OCI-LY7 (cell line): ENCODE data around the gene ZNF554. TPM values are rescaled to one million over a fixed set of nuclear protein-coding genes. Genes with fewer than 3 reads are reported as not detected.
A peak's percentile ranks its signal among the peaks of the same experiment; 100 is the strongest.

Experiments used
- BruUV-seq: library from RNA; stranded (reverse); fragments of 400-500 nt; replicated peaks from 2 replicates; lab custom pipeline; 2021; lab: Mats Ljungman, UMichigan
- CTCF ChIA-PET: fragments of 300-600 bp; sonication (Branson Sonifier 250); formaldehyde crosslinking; loops from one replicate; lab custom pipeline; 2022; ENCODE audit warnings: antibody characterized with exemption; ENCODE audit not compliant: unreplicated experiment; lab: Charles Lee
- POLR2A ChIA-PET: fragments of 300-600 bp; sonication (Branson Sonifier 250); formaldehyde crosslinking; loops from one replicate; lab custom pipeline; 2022; ENCODE audit warnings: antibody characterized with exemption; lab: Charles Lee
- DNase-seq: peaks from one replicate; pipeline ENCODE4 v3.0.0-alpha.2; 2015; ENCODE audit warnings: low spot score
- H2AFZ ChIP-seq: fragments of 200-600 bp; sonication (generic), shearing (Covaris generic); 2 replicates; pipeline ENCODE4 v1.6.1; 2014; ENCODE audit warnings: mild to moderate bottlenecking, antibody characterized with exemption, low read length, moderate library complexity
- H3K27ac ChIP-seq: fragments of 200-600 bp; sonication (generic); 2 replicates; pipeline ENCODE4 v1.5.1; 2014; ENCODE audit warnings: mixed run types, low read depth, mild to moderate bottlenecking, moderate library complexity, low read length, inconsistent platforms; ENCODE audit not compliant: poor library complexity, severe bottlenecking
- H3K36me3 ChIP-seq: fragments of 200-600 bp; sonication (generic); 2 replicates; pipeline ENCODE4 v1.6.1; 2014; ENCODE audit warnings: mild to moderate bottlenecking, antibody characterized with exemption, low read length, moderate library complexity, mixed read lengths; ENCODE audit not compliant: insufficient read depth
- H3K4me1 ChIP-seq: fragments of 200-600 bp; sonication (generic); 2 replicates; pipeline ENCODE4 v1.5.1; 2014; ENCODE audit warnings: mild to moderate bottlenecking, low read length; ENCODE audit not compliant: insufficient read depth, poor library complexity, severe bottlenecking
- H3K4me2 ChIP-seq: fragments of 200-600 bp; sonication (generic); 2 replicates; pipeline ENCODE4 v1.6.1; 2014; ENCODE audit warnings: mild to moderate bottlenecking, low read length
- H3K4me3 ChIP-seq: fragments of 200-600 bp; sonication (generic); 2 replicates; pipeline ENCODE4 v1.5.1; 2014; ENCODE audit warnings: mild to moderate bottlenecking, low read depth, low read length; ENCODE audit not compliant: poor library complexity, severe bottlenecking
- H3K79me2 ChIP-seq: fragments of 200-600 bp; sonication (generic); 2 replicates; pipeline ENCODE4 v1.6.1; 2016; ENCODE audit warnings: low read depth, mild to moderate bottlenecking, low read length, moderate library complexity, mixed read lengths; ENCODE audit not compliant: insufficient read depth
- H3K9me2 ChIP-seq: fragments of 200-600 bp; sonication (generic); 2 replicates; pipeline ENCODE4 v1.6.1; 2016; ENCODE audit warnings: mild to moderate bottlenecking, low read length, mixed read lengths; ENCODE audit not compliant: insufficient read depth
- H3K9me3 ChIP-seq: fragments of 200-600 bp; sonication (generic); 2 replicates; pipeline ENCODE4 v1.6.1; 2014; ENCODE audit warnings: mild to moderate bottlenecking, mixed run types, low read length, mixed read lengths
- H4K20me1 ChIP-seq: fragments of 200-600 bp; sonication (generic); 2 replicates; pipeline ENCODE4 v1.6.1; 2014; ENCODE audit warnings: mild to moderate bottlenecking, antibody characterized with exemption, low read length, moderate library complexity, mixed read lengths; ENCODE audit not compliant: insufficient read depth
- CTCF ChIP-seq: fragments of 200-600 bp; sonication (generic); conservative IDR thresholded peaks from 2 replicates; pipeline ENCODE4 v1.5.1; 2014; ENCODE audit warnings: mild to moderate bottlenecking, antibody characterized with exemption, low read length, moderate library complexity, mixed read lengths
- EZH2phosphoT487 ChIP-seq: fragments of 200-600 bp; sonication (generic); IDR thresholded peaks from 2 replicates; pipeline ENCODE4 v1.6.1; 2018; ENCODE audit warnings: low read depth, borderline replicate concordance, mild to moderate bottlenecking, mixed run types, antibody characterized with exemption, low read length, moderate library complexity, mixed read lengths
- intact Hi-C: fragments of 100-400 bp; cut with micrococcal nuclease; formaldehyde crosslinking; loops from one replicate; pipeline ENCODE4 v1.10.0; 2022; ENCODE audit not compliant: unreplicated experiment
- total RNA-seq, 2 experiments: library from RNA; depleted of rRNA in 1 of 2; stranded (reverse); fragments of >200 nt in 1 of 2; shearing (Covaris generic) in 1 of 2; gene quantifications; 2 replicates each; pipeline ENCODE4 v1.2.3, GENCODE V29; 2014 to 2022

Gene ZNF554
- total RNA-seq, 2 experiments from 2014 or later = 3.9 to 4.4 TPM

GRCh38 chr19:2783781-2784145 lies 35.9 kb upstream of the ZNF554 start:
- Histone ChIP-seq H3K4me2 (peak overlapping the region; percentile 69), H2AFZ (peak overlapping the region; percentile 76; the same call in 1 of the 2 replicates), H4K20me1 (peaks cover 24% of the 10 kb centered on the region), H3K4me3 (peak overlapping the region; percentile 97), H3K79me2 (peaks cover 78% of the 10 kb centered on the region), H3K9me3 (no peaks in the 10 kb centered on the region), H3K4me1 (peaks cover 61% of the 10 kb centered on the region), H3K27ac (peak overlapping the region; percentile 79), H3K9me2 (no peaks in the 10 kb centered on the region), H3K36me3 (peaks cover 47% of the 10 kb centered on the region)
- POLR2A ChIA-PET = interaction anchor here (1.2 kb wide), 1 partner anchor 58 kb away, joined by 5 read pairs; the partner anchor contains the start of gene ZNF555
- CTCF ChIA-PET = interaction anchor here (1.0 kb wide), 1 partner anchor 141 kb away, joined by 4 read pairs; no protein-coding TSS in a partner anchor
- no TSS peak for BruUV-seq
- no peak for TF ChIP-seq CTCF
- TF ChIP-seq EZH2phosphoT487 = no peak
- no peak for DNase-seq
- intact Hi-C loops = loop anchor here (2.0 kb wide), 1 partner anchor 57 kb away; the partner anchor contains the start of gene ZNF555

GRCh38 chr19:2785244-2785997 lies 34.2 kb upstream of the ZNF554 start, which contains the start of gene THOP1:
TSS of gene THOP1 (plus strand) at chr19:2785503. CDS start at chr19:2785663, 160 bp downstream.
- ChIA-PET CTCF (no interaction called here), POLR2A (interaction anchor here (0.6 to 0.7 kb wide), 2 partner anchors 105 to 192 kb away, joined by 3 read pairs; partner anchors contain the start of gene TLE6)
- Histone ChIP-seq H3K79me2 (peaks cover 68% of the 10 kb centered on the region), H3K36me3 (peaks cover 45% of the 10 kb centered on the region), H3K4me2 (peak within 1 kb of the TSS; percentile 92), H3K4me3 (peak within 1 kb of the TSS; percentile 94), H3K4me1 (peaks cover 58% of the 10 kb centered on the region), H2AFZ (peak within 1 kb of the TSS; percentile 9; the same call in 1 of the 2 replicates), H3K9me2 (no peaks in the 10 kb centered on the region), H3K9me3 (no peaks in the 10 kb centered on the region), H3K27ac (peak within 1 kb of the TSS; percentile 44), H4K20me1 (peaks cover 24% of the 10 kb centered on the region)
- intact Hi-C loops = no loop called here
- TF ChIP-seq CTCF (no peak), EZH2phosphoT487 (no peak)
- DNase-seq = peak; percentile 99
- no TSS peak for BruUV-seq
